ENCODE data around the gene CDK5RAP3. TPM values are rescaled to one million over a fixed set of nuclear protein-coding genes. Genes with fewer than 3 reads are reported as not detected.
A peak's percentile ranks its signal among the peaks of the same experiment; 100 is the strongest.

Gene CDK5RAP3
- polyA plus RNA-seq, 1 of the 3 experiments (the other 2 are of a cell fraction), result 208 TPM

GRCh38 chr17:48021934-48022333 is 51.0 kb downstream of the CDK5RAP3 start:
- WGBS (ENCODE audit: low lambda C conversion rate), result 81% methylated on average over 5 of the region's 5 CpGs
- no peak for DNase-seq
- H3K36me3 ChIP-seq (replicated peaks in 1 of 2; ENCODE audit: control insufficient read depth in 1 of 2, insufficient read depth in 2 of 2, low read length in 1 of 2), result no peaks in the 10 kb centered on the region
- peaks cover 44% of the 10 kb centered on the region for H3F3A ChIP-seq (replicated peaks; ENCODE audit: insufficient read depth)
- no peaks in the 10 kb centered on the region for H3K9me2 ChIP-seq
- TF ChIP-seq CHD2 (IDR thresholded peaks at IDR 0.05; ENCODE audit: low read length, partially characterized antibody) (no peak), YY1 (IDR thresholded peaks at IDR 0.05; ENCODE audit: low read depth) (no peak), GABPA (IDR thresholded peaks at IDR 0.05; ENCODE audit: low read depth) (no peak), CTCF (IDR thresholded peaks at IDR 0.05) (no peak), EZH2phosphoT487 (IDR thresholded peaks at IDR 0.05; ENCODE audit: borderline replicate concordance, low read depth) (no peak), IRF3 (IDR thresholded peaks at IDR 0.05; ENCODE audit: low read depth, low read length) (no peak), ELF1 (IDR thresholded peaks at IDR 0.05) (no peak), MAX (IDR thresholded peaks at IDR 0.05; ENCODE audit: low read depth) (no peak), TAF1 (IDR thresholded peaks at IDR 0.05; ENCODE audit: borderline replicate concordance, low read depth, low read length) (no peak), RAD21 (IDR thresholded peaks at IDR 0.05; ENCODE audit: low read length) (no peak)
- no peak overlapping the region for H3K9ac ChIP-seq
- H2AFZ ChIP-seq (ENCODE audit: low read depth), result no peak overlapping the region
- H3K4me2 ChIP-seq, result no peak overlapping the region
- CTCF ChIA-PET, result interaction anchor here (1.1 to 31.3 kb wide), 4 partner anchors 35 to 109 kb away, joined by 7 to 1752 read pairs (median 848); partner anchors contain the start of genes CDK5RAP3, NFE2L1, PNPO and PRR15L
- no peaks in the 10 kb centered on the region for H3K9me3 ChIP-seq
- no peaks in the 10 kb centered on the region for H3K79me2 ChIP-seq (ENCODE audit: insufficient read depth)
- POLR2A ChIA-PET, result no interaction called here
- no peak overlapping the region for H3K4me3 ChIP-seq (ENCODE audit: low read depth in 2 of 2, low read length in 1 of 2)
- H3K27me3 ChIP-seq (ENCODE audit: insufficient read depth), result no peaks in the 10 kb centered on the region
- H4K20me1 ChIP-seq (ENCODE audit: insufficient read depth), result no peaks in the 10 kb centered on the region
- H3K4me1 ChIP-seq (ENCODE audit: control insufficient read depth in 1 of 2, insufficient read depth in 2 of 2, low read depth in 1 of 2, low read length in 1 of 2), result peaks cover 31 to 39% of the 10 kb centered on the region in 2 experiments; a peak in 3 of 4 replicates
- no peak overlapping the region; a peak in 1 of 4 replicates for H3K27ac ChIP-seq (ENCODE audit: low read depth in 2 of 2, low read length in 1 of 2)

GRCh38 chr17:48022901-48023300 is 52.0 kb downstream of the CDK5RAP3 start:
- Histone ChIP-seq H3K4me3 (ENCODE audit: low read depth in 2 of 2, low read length in 1 of 2) (no peak overlapping the region), H3K27ac (ENCODE audit: low read depth in 2 of 2, low read length in 1 of 2) (peak overlapping the region in 1 of 2 experiments; percentile 88; a peak in 1 of 4 replicates), H4K20me1 (ENCODE audit: insufficient read depth) (no peaks in the 10 kb centered on the region), H3K27me3 (ENCODE audit: insufficient read depth) (no peaks in the 10 kb centered on the region), H3K4me2 (peak overlapping the region; percentile 100), H3K9me3 (no peaks in the 10 kb centered on the region), H3K9me2 (no peaks in the 10 kb centered on the region), H3K9ac (no peak overlapping the region), H3F3A (replicated peaks; ENCODE audit: insufficient read depth) (peaks cover 46% of the 10 kb centered on the region), H3K36me3 (replicated peaks in 1 of 2; ENCODE audit: control insufficient read depth in 1 of 2, insufficient read depth in 2 of 2, low read length in 1 of 2) (no peaks in the 10 kb centered on the region), H3K4me1 (ENCODE audit: control insufficient read depth in 1 of 2, insufficient read depth in 2 of 2, low read depth in 1 of 2, low read length in 1 of 2) (peaks cover 25 to 36% of the 10 kb centered on the region in 2 experiments; a peak in 3 of 4 replicates), H3K79me2 (ENCODE audit: insufficient read depth) (no peaks in the 10 kb centered on the region), H2AFZ (ENCODE audit: low read depth) (peak overlapping the region; percentile 95; the same call in 1 of the 2 replicates)
- CTCF ChIA-PET, result interaction anchor here (14.6 to 31.3 kb wide), 3 partner anchors 36 to 72 kb away, joined by 496 to 1752 read pairs (median 1200); partner anchors contain the start of genes CDK5RAP3, NFE2L1, PNPO and PRR15L
- 65% methylated on average over 6 of the region's 6 CpGs for WGBS (ENCODE audit: low lambda C conversion rate)
- TF ChIP-seq PBX3 (IDR thresholded peaks at IDR 0.05) (no peak), CHD2 (IDR thresholded peaks at IDR 0.05; ENCODE audit: low read length, partially characterized antibody) (no peak), MEF2A (IDR thresholded peaks at IDR 0.05; ENCODE audit: borderline replicate concordance, low read depth) (no peak), ELF1 (IDR thresholded peaks at IDR 0.05) (no peak), SMC3 (IDR thresholded peaks at IDR 0.05; ENCODE audit: low read depth, low read length) (no peak), USF1 (IDR thresholded peaks at IDR 0.05; ENCODE audit: borderline replicate concordance, low read depth) (no peak), JUND (IDR thresholded peaks at IDR 0.05) (no peak), TEAD4 (IDR thresholded peaks at IDR 0.05; ENCODE audit: borderline replicate concordance, insufficient read depth) (no peak)
- peak; percentile 3 for DNase-seq
- POLR2A ChIA-PET, result no interaction called here

All from SK-N-SH (cell line).